Heart right ventricle (tissue), 16 donors: ENCODE measurements around the gene DLGAP1. TPM values are rescaled to one million over a fixed set of nuclear protein-coding genes. Genes with fewer than 3 reads are reported as not detected.

Experiments
- ATAC-seq, 8 donors: fragments of 200-7000 bp; cut with Tn5 transposase; one replicate each; pipeline ENCODE4 v1.9.1; 2020; ENCODE audit warnings: mild to moderate bottlenecking in 8 of 8, moderate library complexity in 8 of 8, moderate number of reproducible peaks in 1 of 8
- DNase-seq, 2 donors: peaks; one replicate each; pipeline ENCODE4 v3.0.0-alpha.2; 2020
- H3K27ac ChIP-seq, 10 donors: fragments of 200-600 bp; sonication (generic) in 2 of 10; one replicate each; pipeline versions ENCODE4 v1.5.0 to v1.8.0; 2020 to 2022; ENCODE audit warnings: mild to moderate bottlenecking in 3 of 10
- H3K27me3 ChIP-seq, 7 donors: fragments of 200-600 bp; one replicate each; pipeline ENCODE4 v1.8.0; 2021 to 2022; ENCODE audit warnings: mild to moderate bottlenecking in 2 of 7
- H3K36me3 ChIP-seq, 9 donors: fragments of 200-600 bp; sonication (generic) in 1 of 9; one replicate each; pipeline versions ENCODE4 v1.5.0 to v1.8.0; 2020 to 2022; ENCODE audit warnings: mild to moderate bottlenecking in 2 of 9
- H3K4me1 ChIP-seq, 9 donors: fragments of 200-600 bp; sonication (generic) in 1 of 9; one replicate each; pipeline versions ENCODE4 v1.5.0 to v1.8.0; 2020 to 2022; ENCODE audit warnings: mild to moderate bottlenecking in 4 of 9
- H3K4me3 ChIP-seq, 10 donors: fragments of 200-600 bp; sonication (generic) in 2 of 10; one replicate each; pipeline versions ENCODE4 v1.5.0 to v1.8.0; 2020 to 2022; ENCODE audit warnings: mild to moderate bottlenecking in 7 of 10, moderate library complexity in 2 of 10
- H3K9me3 ChIP-seq, 11 donors: fragments of 200-600 bp in 10 of 11; sonication (generic) in 2 of 11; one replicate each; pipeline versions ENCODE4 v1.5.0 to v1.8.0; 2013 to 2022; ENCODE audit warnings: mild to moderate bottlenecking in 2 of 11, control low read depth in 1 of 11, moderate library complexity in 1 of 11
- CTCF ChIP-seq, 9 donors: fragments of 200-600 bp; sonication (generic) in 2 of 9; IDR thresholded peaks; one replicate each; pipeline versions ENCODE4 v1.5.0 to v1.8.0; 2021 to 2022; ENCODE audit warnings: antibody characterized with exemption in 9 of 9, mild to moderate bottlenecking in 5 of 9, moderate library complexity in 1 of 9
- WGBS, 2 donors: extraction: QIAGEN DNeasy Blood & Tissue Kit; methylation state at CpG; one replicate each; pipeline ENCODE4 v1.1.7; 2013; ENCODE audit warnings: inconsistent platforms in 1 of 2; 5-methylcytosine and 5-hydroxymethylcytosine counted together
- intact Hi-C, 10 donors: fragments of 100-400 bp; cut with DNase I; formaldehyde crosslinking; loops; one replicate each; pipeline versions ENCODE4 v1.11.1 to v1.14.2; 2022
- polyA plus RNA-seq, 2 donors: library from polyadenylated mRNA; stranded (reverse); fragments of 200-250 nt; gene quantifications; one replicate each; pipeline ENCODE4 v1.2.3, GENCODE V29; 2013
- total RNA-seq, 10 donors: library from RNA; stranded (reverse); fragmentation: NEBNext Ultra II Directional in 3 of 10; extraction: Animal tissue kit (Norgen Biotek cat#: 25700) in 3 of 10; gene quantifications; one replicate each; pipeline versions ENCODE4 v1.2.1 to v1.2.4, GENCODE V29; 2021 to 2023
- donor health status: Arrhythmogenic right ventricular cardiomyopathy.
- donor health status: ischemic (EF 13 %, LVEDD 7.1; RV severe dilation, severe dysfunction).
- donor health status: healthy with polysubstance abuse.
- donor health status: DM: no; HTN: yes; CAD: no.
- donor health status: DM: no; HTN: no; CAD: no.
- donor health status: ischemic (EF 25% LVEDD 6.9; RV normal size, moderate dysfunction).
- donor health status: ischemic (EF 25% LVEDD 5.7; RV mildly dilated, moderate dysfunction).
- donor health status: healthy.
- donor health status: DM: yes; HTN: yes; CAD: no.
- donor health status: Ischemic cardiomyopathy.
- donor health status: ischemic (EF 35%, LVEDD 5.7; RV mildly dilated, moderate dysfunction).
- donor health status: nonischemic (EF 11% LVEDD 7.7; RV severe dilation, severe dysfunction).
- donor health status: DM: yes; HTN: yes; CAD: no.
- donor health status: PGD.
- donor health status: ischemic (EF 29% LVEDD 5.4; RV normal size, mild dysfunction).
- donor health status: nonischemic (EF 23%, LVEDD 6.1; RV moderate dilation, normal function).

DLGAP1 gene
- total and polyA plus RNA-seq, 12 donors: 0.07 to 7.2 (median 1.0) TPM; not detected in 2

DNA sequence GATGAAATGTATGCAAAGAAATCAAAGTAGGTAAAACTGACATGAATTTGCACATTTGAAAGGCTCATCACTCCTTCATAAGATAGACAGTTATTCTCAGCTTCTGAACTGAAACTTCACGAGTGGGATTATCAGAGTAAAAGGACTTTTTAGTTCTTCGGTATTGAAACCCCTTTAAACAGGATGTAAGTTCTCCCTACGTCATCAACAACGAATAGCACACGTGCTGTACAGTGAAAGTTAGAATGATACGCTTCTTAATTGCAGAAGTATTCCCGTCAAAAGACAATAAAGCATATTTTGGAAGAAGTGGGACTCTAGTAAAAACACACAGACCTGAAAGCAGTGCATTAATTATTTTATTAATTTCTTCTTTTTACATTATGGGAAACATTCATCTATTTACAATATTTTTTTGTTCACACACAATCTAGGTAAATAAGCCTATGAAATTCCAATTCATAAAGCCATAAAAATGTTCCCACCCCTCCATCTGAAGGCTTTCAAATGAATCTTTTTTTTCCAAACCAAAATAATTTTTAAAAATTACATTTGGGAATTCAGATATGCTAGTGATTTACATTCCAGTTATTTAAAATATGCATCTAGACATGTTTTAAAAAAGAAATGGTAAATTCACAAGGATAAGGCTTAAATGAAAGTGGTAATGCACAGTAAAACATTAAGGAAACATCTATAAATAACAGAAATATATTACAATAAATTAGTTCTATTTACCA is 959.2 kb downstream of the DLGAP1 start:
- Histone ChIP-seq H3K9me3 (no peaks in the 10 kb centered on the region), H3K36me3 (no peaks in the 10 kb centered on the region), H3K4me1 (peaks cover 0 to 17% (median 8%) of the 10 kb centered on the region in 9 donors), H3K27ac (no peak overlapping the region), H3K27me3 (peaks cover 0 to 33% (median 20%) of the 10 kb centered on the region in 7 donors), H3K4me3 (no peak overlapping the region)
- WGBS, 2 donors: 82 to 90% methylated on average over 7 of the region's 7 CpGs
- no peak for TF ChIP-seq CTCF (IDR thresholded peaks at IDR 0.05)
- intact Hi-C loops: no loop called here
- DNase-seq (no peak), ATAC-seq (no peak)

DNA sequence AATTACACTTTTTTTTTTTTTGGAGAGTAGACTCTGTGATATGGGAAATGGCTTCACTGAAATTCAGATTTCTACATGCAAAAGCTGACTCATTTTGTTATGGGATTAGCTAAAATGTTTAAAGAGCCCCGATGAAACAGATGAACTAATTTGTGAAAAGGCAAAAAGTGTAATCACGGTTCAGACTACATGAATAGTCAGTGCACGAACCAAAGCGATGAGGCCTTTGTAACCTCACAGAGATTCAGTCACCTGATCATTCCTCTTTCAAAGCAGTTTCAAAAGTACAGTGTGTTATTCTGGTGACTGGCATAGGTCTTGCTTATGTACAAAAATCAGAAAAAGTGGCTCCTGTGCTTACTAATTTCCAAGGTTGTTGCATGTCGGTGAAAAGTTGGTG is 960.5 kb downstream of the DLGAP1 start:
- H3K27me3 ChIP-seq: peaks cover 0 to 20% (median 7%) of the 10 kb centered on the region in 7 donors
- TF ChIP-seq CTCF (IDR thresholded peaks at IDR 0.05): no peak
- no peaks in the 10 kb centered on the region for H3K36me3 ChIP-seq
- peaks cover 0 to 14% (median 5%) of the 10 kb centered on the region in 9 donors for H3K4me1 ChIP-seq
- no peaks in the 10 kb centered on the region for H3K9me3 ChIP-seq
- no peak overlapping the region for H3K4me3 ChIP-seq
- intact Hi-C loops: no loop called here
- WGBS, 2 donors: 96 to 97% methylated on average over 5 of the region's 5 CpGs
- no peak for DNase-seq
- H3K27ac ChIP-seq: no peak overlapping the region
- ATAC-seq: no peak

DNA sequence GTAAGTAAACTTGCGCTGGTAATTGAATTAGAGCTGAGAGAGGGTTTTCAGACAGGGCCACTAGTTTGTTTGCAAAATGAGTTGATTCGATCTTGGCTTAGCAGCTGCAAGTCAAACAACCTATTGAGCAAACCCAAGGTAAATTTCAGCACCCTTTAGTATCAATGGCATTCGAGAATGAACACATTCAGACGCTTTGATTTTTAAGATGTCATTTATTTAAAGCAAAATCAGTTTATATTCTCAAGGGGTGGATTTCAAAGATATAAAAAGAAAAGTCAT is 960.9 kb downstream of the DLGAP1 start:
- H3K27ac ChIP-seq: peak overlapping the region in 2 of 10 donors; percentile 47 to 64
- intact Hi-C loops: no loop called here
- H3K27me3 ChIP-seq: peaks cover 0 to 16% (median 3%) of the 10 kb centered on the region in 7 donors
- WGBS, 2 donors: 90 to 91% methylated on average over 4 of the region's 4 CpGs
- no peak for TF ChIP-seq CTCF (IDR thresholded peaks at IDR 0.05)
- DNase-seq (no peak), ATAC-seq (no peak)
- no peak overlapping the region for H3K4me3 ChIP-seq
- peaks cover 0 to 10% (median 2%) of the 10 kb centered on the region in 9 donors for H3K4me1 ChIP-seq
- H3K9me3 ChIP-seq: no peaks in the 10 kb centered on the region
- H3K36me3 ChIP-seq: no peaks in the 10 kb centered on the region

- WGBS, 2 donors: 70 to 71% methylated on average over 9 of the region's 9 CpGs
These were observed 961.4 kb downstream of the DLGAP1 start for GRCh38 chr18:3493501-3494244.

More at GRCh38 chr18:3493501-3494244, 961.4 kb downstream of the DLGAP1 start:
- no peak for DNase-seq
- TF ChIP-seq CTCF (IDR thresholded peaks at IDR 0.05): no peak
- Histone ChIP-seq H3K36me3 (no peaks in the 10 kb centered on the region), H3K4me3 (peak overlapping the region in 1 of 10 donors; percentile 27), H3K4me1 (peaks cover 0 to 5% (median 0%) of the 10 kb centered on the region in 9 donors), H3K27me3 (peaks cover 0 to 11% (median 0%) of the 10 kb centered on the region in 7 donors), H3K9me3 (no peaks in the 10 kb centered on the region), H3K27ac (peak overlapping the region in 2 of 10 donors; percentile 47 to 64)
- intact Hi-C loops: no loop called here
- ATAC-seq: no peak
